ENCODE data around the gene SLC12A7. TPM values are rescaled to one million over a fixed set of nuclear protein-coding genes. Genes with fewer than 3 reads are reported as not detected.
A peak's percentile ranks its signal among the peaks of the same experiment; 100 is the strongest.

SLC12A7 gene
- total RNA-seq, 1 experiment from 2014 or later = 48.2 TPM

GRCh38 chr5:1142886-1143669 is 31.2 kb upstream of the SLC12A7 start:
- ChIA-PET POLR2A (ENCODE audit: unreplicated experiment) (no interaction called here), CTCF (no interaction called here)
- no peak overlapping the region for H3K4me2 ChIP-seq (ENCODE audit: low read length)
- no peak for ATAC-seq
- H3K27ac ChIP-seq (ENCODE audit: low read length) = no peak overlapping the region
- DNase-seq = no peak
- H3K27me3 ChIP-seq (ENCODE audit: low read length) = no peaks in the 10 kb centered on the region
- BruUV-seq (replicated peaks) = no TSS peak
- H3K9ac ChIP-seq (ENCODE audit: low read length) = no peak overlapping the region
- no peaks in the 10 kb centered on the region for H3F3A ChIP-seq (ENCODE audit: low read length, unreplicated experiment)
- intact Hi-C loops (cut with micrococcal nuclease) = no loop called here
- no peaks in the 10 kb centered on the region for H3K9me2 ChIP-seq (replicated peaks; ENCODE audit: low read length)
- H3K4me1 ChIP-seq (ENCODE audit: insufficient read depth, low read length) = peaks cover 9% of the 10 kb centered on the region; the same call in 1 of the 2 replicates
- H3K9me3 ChIP-seq (ENCODE audit: low read length) = no peaks in the 10 kb centered on the region
- TF ChIP-seq CTCF (conservative IDR thresholded peaks at IDR 0.05; ENCODE audit: low read depth, low read length) = no peak
- no peak for TF ChIP-seq EZH2phosphoT487 (IDR thresholded peaks at IDR 0.05; ENCODE audit: borderline replicate concordance, low read length)
- TF ChIP-seq EZH2 (IDR thresholded peaks at IDR 0.05; ENCODE audit: low read length, unreplicated experiment) = no peak
- no peaks in the 10 kb centered on the region for H3K79me2 ChIP-seq (ENCODE audit: low read length)
- H3K4me3 ChIP-seq (ENCODE audit: low read length) = no peak overlapping the region
- H4K20me1 ChIP-seq (ENCODE audit: low read length) = no peaks in the 10 kb centered on the region
- no peak overlapping the region for H2AFZ ChIP-seq (ENCODE audit: low read length)
- no peaks in the 10 kb centered on the region for H3K36me3 ChIP-seq (ENCODE audit: low read depth, low read length)

GRCh38 chr5:1141834-1142233 is 30.0 kb upstream of the SLC12A7 start:
- Histone ChIP-seq H3K27me3 (ENCODE audit: low read length) (no peaks in the 10 kb centered on the region), H3K9ac (ENCODE audit: low read length) (no peak overlapping the region), H3K9me2 (replicated peaks; ENCODE audit: low read length) (no peaks in the 10 kb centered on the region), H3K9me3 (ENCODE audit: low read length) (no peaks in the 10 kb centered on the region), H3K36me3 (ENCODE audit: low read depth, low read length) (no peaks in the 10 kb centered on the region), H3K79me2 (ENCODE audit: low read length) (no peaks in the 10 kb centered on the region), H4K20me1 (ENCODE audit: low read length) (no peaks in the 10 kb centered on the region), H3K27ac (ENCODE audit: low read length) (no peak overlapping the region), H3K4me3 (ENCODE audit: low read length) (no peak overlapping the region), H2AFZ (ENCODE audit: low read length) (no peak overlapping the region), H3F3A (ENCODE audit: low read length, unreplicated experiment) (no peaks in the 10 kb centered on the region), H3K4me1 (ENCODE audit: insufficient read depth, low read length) (peaks cover 9% of the 10 kb centered on the region; the same call in 1 of the 2 replicates), H3K4me2 (ENCODE audit: low read length) (no peak overlapping the region)
- POLR2A ChIA-PET (ENCODE audit: unreplicated experiment) = no interaction called here
- CTCF ChIA-PET = no interaction called here
- no peak for TF ChIP-seq CTCF (conservative IDR thresholded peaks at IDR 0.05; ENCODE audit: low read depth, low read length)
- TF ChIP-seq EZH2 (IDR thresholded peaks at IDR 0.05; ENCODE audit: low read length, unreplicated experiment) = no peak
- no peak for TF ChIP-seq EZH2phosphoT487 (IDR thresholded peaks at IDR 0.05; ENCODE audit: borderline replicate concordance, low read length)
- BruUV-seq (replicated peaks) = no TSS peak
- ATAC-seq (no peak), DNase-seq (no peak)
- intact Hi-C loops (cut with micrococcal nuclease) = no loop called here

- H3K36me3 ChIP-seq (ENCODE audit: low read depth, low read length) = no peaks in the 10 kb centered on the region
- POLR2A ChIA-PET (ENCODE audit: unreplicated experiment) = no interaction called here
- BruUV-seq (replicated peaks) = no TSS peak
- no peaks in the 10 kb centered on the region for H3K27me3 ChIP-seq (ENCODE audit: low read length)
- no peaks in the 10 kb centered on the region for H4K20me1 ChIP-seq (ENCODE audit: low read length)
- intact Hi-C loops (cut with micrococcal nuclease) = no loop called here
- H3K9me2 ChIP-seq (replicated peaks; ENCODE audit: low read length) = no peaks in the 10 kb centered on the region
- H3K79me2 ChIP-seq (ENCODE audit: low read length) = no peaks in the 10 kb centered on the region
- H3K9ac ChIP-seq (ENCODE audit: low read length) = no peak overlapping the region
- no peak for ATAC-seq
- DNase-seq = no peak
- peak overlapping the region; percentile 55 for H3K4me2 ChIP-seq (ENCODE audit: low read length)
- H3K27ac ChIP-seq (ENCODE audit: low read length) = no peak overlapping the region
- no peak overlapping the region for H2AFZ ChIP-seq (ENCODE audit: low read length)
- H3K4me1 ChIP-seq (ENCODE audit: insufficient read depth, low read length) = peaks cover 9% of the 10 kb centered on the region; the same call in 1 of the 2 replicates
- TF ChIP-seq CTCF (conservative IDR thresholded peaks at IDR 0.05; ENCODE audit: low read depth, low read length) (no peak), EZH2phosphoT487 (IDR thresholded peaks at IDR 0.05; ENCODE audit: borderline replicate concordance, low read length) (no peak), EZH2 (IDR thresholded peaks at IDR 0.05; ENCODE audit: low read length, unreplicated experiment) (no peak)
- no peaks in the 10 kb centered on the region for H3K9me3 ChIP-seq (ENCODE audit: low read length)
- H3F3A ChIP-seq (ENCODE audit: low read length, unreplicated experiment) = no peaks in the 10 kb centered on the region
- H3K4me3 ChIP-seq (ENCODE audit: low read length) = no peak overlapping the region
- CTCF ChIA-PET = interaction anchor here (1.0 kb wide), 1 partner anchor 10 kb away, joined by 3 read pairs; no protein-coding TSS in a partner anchor
Observed at GRCh38 chr5:1140818-1141189, 28.9 kb upstream of the SLC12A7 start.

Data from PC-3 (cell line).